ENCODE measurements around the gene APC2. TPM values are rescaled to one million over a fixed set of nuclear protein-coding genes. Genes with fewer than 3 reads are reported as not detected.

APC2 gene
- total RNA-seq, 1 donor from 2014 or later, result 0.22 TPM

DNA sequence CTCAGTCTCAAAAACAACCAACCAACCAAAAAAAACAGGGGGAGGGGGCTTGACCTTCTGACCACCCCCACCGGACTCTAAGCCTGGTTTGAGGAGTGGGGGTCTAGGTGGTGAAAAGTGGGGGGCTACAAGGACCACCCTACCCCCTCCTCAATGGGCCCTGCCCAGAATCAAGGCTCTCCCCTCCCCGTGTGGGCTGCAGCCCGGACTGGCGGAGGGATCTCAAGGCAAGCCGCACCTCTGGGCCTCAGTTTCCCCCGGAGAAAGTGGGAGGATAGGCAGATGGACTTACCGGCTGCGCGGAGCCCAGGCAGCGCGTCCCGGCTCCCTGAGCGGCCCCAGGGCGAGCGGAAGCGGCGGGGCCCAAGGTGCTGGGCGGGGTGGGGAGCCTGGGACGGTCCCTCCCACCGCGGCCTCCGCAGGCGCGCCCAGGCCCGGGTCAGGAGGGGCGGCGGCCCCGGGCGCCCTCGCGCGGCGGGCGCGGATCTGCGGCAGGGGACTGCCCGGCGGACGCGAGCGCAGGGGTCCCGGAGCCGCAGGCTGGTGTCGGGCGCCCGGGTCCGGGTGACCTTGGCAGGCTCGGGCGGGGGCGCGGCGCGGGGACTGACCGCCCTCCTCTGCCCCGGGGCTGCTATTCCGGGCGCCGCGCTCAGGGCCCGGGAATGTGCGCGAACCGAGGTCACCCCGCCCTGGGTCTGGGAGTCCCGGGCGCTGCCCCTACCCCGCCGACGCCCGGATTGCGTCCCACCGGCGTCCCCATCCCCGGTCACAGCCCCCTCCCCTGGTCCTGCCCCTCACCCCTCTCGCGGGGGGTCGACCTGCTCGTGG, 63.0 kb downstream of the APC2 start, which contains the start of gene ADAMTSL5:
ADAMTSL5 (minus strand) TSS at position 349 of the 828 bp plus-strand sequence. CDS start 2,076 bp downstream, outside the sequence.
- peak within 1 kb of the TSS; percentile 71 for H3K4me3 ChIP-seq
- peak within 1 kb of the TSS; percentile 90 for H3K27ac ChIP-seq (replicated peaks)
- DNase-seq, result peak; percentile 69
- intact Hi-C loops (cut with micrococcal nuclease), result no loop called here
- TF ChIP-seq CTCF (IDR thresholded peaks at IDR 0.05; ENCODE audit: borderline replicate concordance), result peak; percentile 31
- peaks cover 52% of the 10 kb centered on the region for H3K27me3 ChIP-seq (ENCODE audit: low read depth)
- H3K4me1 ChIP-seq, result peaks cover 48% of the 10 kb centered on the region
- H3K9me3 ChIP-seq (replicated peaks), result no peaks in the 10 kb centered on the region
- no peaks in the 10 kb centered on the region for H3K36me3 ChIP-seq

GRCh38 chr19:1513499-1514294, 63.8 kb downstream of the APC2 start:
- H3K36me3 ChIP-seq, result no peaks in the 10 kb centered on the region
- no peaks in the 10 kb centered on the region for H3K9me3 ChIP-seq (replicated peaks)
- peaks cover 52% of the 10 kb centered on the region for H3K27me3 ChIP-seq (ENCODE audit: low read depth)
- intact Hi-C loops (cut with micrococcal nuclease), result no loop called here
- peak; percentile 70 for TF ChIP-seq CTCF (IDR thresholded peaks at IDR 0.05; ENCODE audit: borderline replicate concordance)
- H3K4me3 ChIP-seq, result peak overlapping the region; percentile 71
- H3K27ac ChIP-seq (replicated peaks), result peak overlapping the region; percentile 90
- peaks cover 41% of the 10 kb centered on the region for H3K4me1 ChIP-seq
- peak; percentile 42 for DNase-seq

- intact Hi-C loops (cut with micrococcal nuclease), result no loop called here
- peak overlapping the region; percentile 90 for H3K27ac ChIP-seq (replicated peaks)
- DNase-seq, result no peak
- H3K36me3 ChIP-seq, result no peaks in the 10 kb centered on the region
- no peak for TF ChIP-seq CTCF (IDR thresholded peaks at IDR 0.05; ENCODE audit: borderline replicate concordance)
- H3K4me1 ChIP-seq, result peaks cover 39% of the 10 kb centered on the region
- H3K4me3 ChIP-seq, result no peak overlapping the region
- no peaks in the 10 kb centered on the region for H3K9me3 ChIP-seq (replicated peaks)
- H3K27me3 ChIP-seq (ENCODE audit: low read depth), result peaks cover 52% of the 10 kb centered on the region
Observed at GRCh38 chr19:1514295-1514661, 64.4 kb downstream of the APC2 start.

GRCh38 chr19:1514986-1515721, 65.2 kb downstream of the APC2 start:
- Histone ChIP-seq H3K4me3 (no peak overlapping the region), H3K9me3 (replicated peaks) (no peaks in the 10 kb centered on the region), H3K36me3 (no peaks in the 10 kb centered on the region), H3K4me1 (peaks cover 33% of the 10 kb centered on the region), H3K27me3 (ENCODE audit: low read depth) (peaks cover 53% of the 10 kb centered on the region), H3K27ac (replicated peaks) (no peak overlapping the region)
- intact Hi-C loops (cut with micrococcal nuclease), result no loop called here
- no peak for TF ChIP-seq CTCF (IDR thresholded peaks at IDR 0.05; ENCODE audit: borderline replicate concordance)
- no peak for DNase-seq

DNA sequence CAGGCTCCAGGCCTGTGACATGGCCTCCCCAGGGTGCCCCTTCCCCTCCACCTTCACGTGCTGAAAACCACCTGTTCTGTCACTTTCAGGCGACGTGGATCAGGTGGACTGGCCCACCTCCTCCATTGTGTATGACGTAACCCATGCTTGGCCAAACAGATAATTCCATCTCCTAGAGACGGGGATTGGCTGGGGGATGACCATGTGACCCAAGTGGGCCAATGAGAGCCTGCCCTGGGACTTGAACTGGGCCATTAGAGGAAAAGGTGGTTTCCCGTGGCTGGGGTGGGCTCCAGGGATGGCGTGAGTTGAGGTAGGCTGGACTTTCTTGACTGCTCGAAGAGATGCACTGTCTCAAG, 66.5 kb downstream of the APC2 start:
- Histone ChIP-seq H3K4me1 (peaks cover 23% of the 10 kb centered on the region), H3K36me3 (no peaks in the 10 kb centered on the region), H3K9me3 (replicated peaks) (no peaks in the 10 kb centered on the region), H3K27me3 (ENCODE audit: low read depth) (peaks cover 44% of the 10 kb centered on the region), H3K27ac (replicated peaks) (no peak overlapping the region), H3K4me3 (no peak overlapping the region)
- intact Hi-C loops (cut with micrococcal nuclease), result no loop called here
- TF ChIP-seq CTCF (IDR thresholded peaks at IDR 0.05; ENCODE audit: borderline replicate concordance), result no peak
- DNase-seq, result no peak

All from left ventricle myocardium inferior (tissue), 1 donor.